Sigmoid colon (tissue), 4 donors: Measurements from ENCODE around the gene TMOD1.

ENCODE experiments used
- EP300 ChIP-seq, 4 donors: sonication (generic); formaldehyde crosslinking; IDR thresholded peaks; one replicate each; pipeline ENCODE4 v1.6.1; 2017; ENCODE audit warnings: antibody characterized with exemption in 4 of 4
- POLR2A ChIP-seq, 2 donors: fragments of 450-650 bp; IDR thresholded peaks; one replicate each; pipeline ENCODE4 v1.6.1; 2016; ENCODE audit warnings: antibody characterized with exemption in 2 of 2, mild to moderate bottlenecking in 2 of 2, moderate library complexity in 2 of 2
- POLR2AphosphoS5 ChIP-seq, 4 donors: sonication (generic); formaldehyde crosslinking; IDR thresholded peaks; one replicate each; pipeline ENCODE4 v1.6.1; 2017; ENCODE audit warnings: antibody characterized with exemption in 4 of 4
- TF ChIP-seq, protein P1 (sequence below), 4 experiments: fragments of 450-650 bp in 3 of 4; fragments of 200-600 bp in 1 of 4; IDR thresholded peaks; one replicate each; pipeline ENCODE4 v1.5.1; 2016 to 2019; ENCODE audit warnings: antibody characterized with exemption in 4 of 4, mild to moderate bottlenecking in 3 of 4, moderate library complexity in 2 of 4

DNA sequence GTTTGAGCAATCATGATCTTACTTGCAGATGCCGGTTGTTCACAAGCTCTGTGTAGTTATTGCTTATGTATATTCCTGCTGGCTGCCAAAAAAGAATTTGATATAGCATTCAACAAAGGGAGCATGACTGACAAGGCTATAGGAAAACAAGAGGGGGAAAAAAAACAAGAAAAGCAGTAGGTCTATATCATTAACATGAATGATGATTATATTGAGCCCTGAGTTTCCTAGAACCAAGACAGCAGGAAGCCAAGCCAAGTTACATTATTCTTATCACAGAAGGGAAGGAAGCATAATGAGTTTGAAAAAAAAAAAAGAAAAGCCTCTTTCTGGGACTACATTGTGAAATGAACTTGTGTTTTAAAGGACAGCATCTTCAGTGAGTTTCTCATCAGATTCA is 90.7 kb downstream of the TMOD1 start:
- TF ChIP-seq, protein P1, sequence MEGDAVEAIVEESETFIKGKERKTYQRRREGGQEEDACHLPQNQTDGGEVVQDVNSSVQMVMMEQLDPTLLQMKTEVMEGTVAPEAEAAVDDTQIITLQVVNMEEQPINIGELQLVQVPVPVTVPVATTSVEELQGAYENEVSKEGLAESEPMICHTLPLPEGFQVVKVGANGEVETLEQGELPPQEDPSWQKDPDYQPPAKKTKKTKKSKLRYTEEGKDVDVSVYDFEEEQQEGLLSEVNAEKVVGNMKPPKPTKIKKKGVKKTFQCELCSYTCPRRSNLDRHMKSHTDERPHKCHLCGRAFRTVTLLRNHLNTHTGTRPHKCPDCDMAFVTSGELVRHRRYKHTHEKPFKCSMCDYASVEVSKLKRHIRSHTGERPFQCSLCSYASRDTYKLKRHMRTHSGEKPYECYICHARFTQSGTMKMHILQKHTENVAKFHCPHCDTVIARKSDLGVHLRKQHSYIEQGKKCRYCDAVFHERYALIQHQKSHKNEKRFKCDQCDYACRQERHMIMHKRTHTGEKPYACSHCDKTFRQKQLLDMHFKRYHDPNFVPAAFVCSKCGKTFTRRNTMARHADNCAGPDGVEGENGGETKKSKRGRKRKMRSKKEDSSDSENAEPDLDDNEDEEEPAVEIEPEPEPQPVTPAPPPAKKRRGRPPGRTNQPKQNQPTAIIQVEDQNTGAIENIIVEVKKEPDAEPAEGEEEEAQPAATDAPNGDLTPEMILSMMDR (IDR thresholded peaks at IDR 0.05) = no peak
- TF ChIP-seq POLR2A (IDR thresholded peaks at IDR 0.05) = no peak
- TF ChIP-seq EP300 (IDR thresholded peaks at IDR 0.05) = no peak
- no peak for TF ChIP-seq POLR2AphosphoS5 (IDR thresholded peaks at IDR 0.05)
